Measurements from ENCODE around the gene CNPY1.

The CNPY1 gene

GRCh38 chr7:155455776-155456737 lies 90.3 kb downstream of the CNPY1 start:
- DNase-seq (ENCODE audit: low read depth in 2 of 2), result no peak

GRCh38 chr7:155455132-155455693 lies 91.1 kb downstream of the CNPY1 start:
- no peak for DNase-seq (ENCODE audit: low read depth in 2 of 2)

GRCh38 chr7:155454183-155455112 lies 91.9 kb downstream of the CNPY1 start:
- DNase-seq (ENCODE audit: low read depth in 2 of 2), result no peak

GRCh38 chr7:155453296-155454182 lies 92.8 kb downstream of the CNPY1 start:
- DNase-seq (ENCODE audit: low read depth in 2 of 2), result no peak

- no peak for DNase-seq (ENCODE audit: low read depth in 2 of 2)
Measured at GRCh38 chr7:155452505-155453295, 93.7 kb downstream of the CNPY1 start.

- no peak for DNase-seq (ENCODE audit: low read depth in 2 of 2)
Measured at GRCh38 chr7:155451840-155452239, 94.5 kb downstream of the CNPY1 start.

Measured in activated CD8-positive, alpha-beta memory T cell treated with anti-CD3 and anti-CD28 coated beads for 4 hours (primary cell).